NCI-H128 (cell line): ENCODE measurements around the gene TMEM191B.
"Not testable (repeated sequence)": the region's sequence is repeated elsewhere in the genome, so short reads cannot be mapped to it uniquely, and the experiment has no call there.

Experiments used
- DNase-seq: peaks from one replicate; lab custom pipeline; 2025; ENCODE audit not compliant: unreplicated experiment; lab: John Stamatoyannopoulos, UW

TMEM191B gene

DNA sequence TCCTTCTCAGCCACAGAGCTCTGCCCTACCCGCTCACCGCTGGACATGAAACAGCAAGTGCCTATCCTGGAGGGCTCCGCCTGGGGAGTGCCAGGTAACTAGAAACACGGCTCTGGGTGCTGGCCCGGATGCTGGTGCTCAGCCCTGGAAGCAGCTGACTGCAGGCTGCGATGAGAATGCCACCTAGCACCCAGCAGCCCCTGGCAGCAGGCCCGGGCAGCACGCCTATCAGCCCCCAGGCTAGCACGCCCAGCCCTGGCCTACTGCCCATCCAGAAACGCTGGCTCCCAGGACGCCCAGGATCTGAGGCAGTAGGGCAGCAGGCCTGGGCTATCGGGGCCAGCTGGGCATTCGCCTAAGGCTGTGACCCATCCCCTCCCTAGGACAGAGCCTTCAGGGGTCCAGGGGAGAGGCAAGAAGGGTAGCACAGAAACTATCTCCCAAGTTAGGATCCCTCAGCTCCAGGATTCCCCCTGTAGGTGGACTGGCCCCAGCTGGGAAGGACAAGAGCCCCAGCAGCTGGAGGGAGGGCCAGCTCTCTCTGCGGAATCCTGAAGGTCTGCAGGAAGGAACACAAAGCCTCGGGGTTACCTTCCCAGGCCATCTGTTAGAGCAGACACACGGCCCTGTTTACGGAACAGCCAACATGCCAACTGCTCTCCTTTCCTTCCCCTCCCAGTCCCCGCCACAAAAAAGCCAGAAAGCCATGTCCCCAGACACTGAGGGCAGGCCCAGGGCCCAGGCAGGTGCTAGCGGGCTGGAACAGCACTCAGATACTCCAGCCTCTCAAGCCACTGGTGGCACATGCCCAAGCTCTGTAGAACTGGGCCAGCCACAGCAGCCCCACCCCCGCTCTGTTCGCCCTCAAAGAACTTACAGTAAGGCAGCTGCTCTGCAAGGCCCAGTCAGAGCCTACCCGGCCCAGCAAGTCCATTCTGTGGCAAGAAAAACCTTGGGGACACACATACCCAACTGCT is 27.0 kb downstream of the TMEM191B start:
- DNase-seq = not testable (repeated sequence)

DNA sequence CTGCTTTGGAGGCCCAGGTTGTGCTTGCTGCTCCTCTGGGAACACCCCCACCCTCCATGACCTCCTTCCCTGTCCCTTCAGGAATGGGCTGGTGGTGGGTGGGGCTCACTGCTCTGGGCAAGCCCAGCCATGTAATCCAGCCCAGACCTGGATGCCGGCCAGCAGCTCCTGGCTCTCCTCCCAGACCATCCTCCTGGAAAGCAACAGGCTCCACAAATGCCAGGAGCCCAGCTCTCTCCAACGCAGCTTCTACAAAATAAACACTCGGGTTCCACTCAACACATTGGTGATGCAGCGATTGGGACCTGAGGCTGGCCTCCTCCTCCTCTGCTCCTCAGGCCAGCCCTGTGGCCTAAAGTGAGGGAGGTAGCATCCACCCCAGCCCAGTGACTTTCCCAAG is 30.9 kb downstream of the TMEM191B start:
- DNase-seq = not testable (repeated sequence)

DNA sequence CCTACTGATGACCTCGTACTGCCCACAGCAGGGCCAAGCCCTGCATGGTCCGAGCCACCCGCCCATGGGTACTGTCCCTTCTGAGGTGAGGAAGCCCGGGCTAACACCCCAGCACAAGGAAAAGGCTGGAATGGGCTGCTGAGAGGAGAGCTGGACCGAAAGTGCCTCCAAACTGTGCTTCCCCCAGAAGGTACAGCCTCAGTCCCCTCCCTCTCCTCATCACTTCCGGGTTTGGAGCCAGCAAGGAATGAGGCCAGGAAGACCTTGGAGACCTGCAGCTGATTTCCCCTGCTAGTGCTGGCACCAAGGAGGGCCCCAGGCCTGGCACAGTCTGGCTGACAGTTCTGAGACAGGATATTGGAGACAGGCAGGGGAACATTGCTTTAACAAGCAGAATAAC is 31.3 kb downstream of the TMEM191B start:
- DNase-seq = not testable (repeated sequence)

DNA sequence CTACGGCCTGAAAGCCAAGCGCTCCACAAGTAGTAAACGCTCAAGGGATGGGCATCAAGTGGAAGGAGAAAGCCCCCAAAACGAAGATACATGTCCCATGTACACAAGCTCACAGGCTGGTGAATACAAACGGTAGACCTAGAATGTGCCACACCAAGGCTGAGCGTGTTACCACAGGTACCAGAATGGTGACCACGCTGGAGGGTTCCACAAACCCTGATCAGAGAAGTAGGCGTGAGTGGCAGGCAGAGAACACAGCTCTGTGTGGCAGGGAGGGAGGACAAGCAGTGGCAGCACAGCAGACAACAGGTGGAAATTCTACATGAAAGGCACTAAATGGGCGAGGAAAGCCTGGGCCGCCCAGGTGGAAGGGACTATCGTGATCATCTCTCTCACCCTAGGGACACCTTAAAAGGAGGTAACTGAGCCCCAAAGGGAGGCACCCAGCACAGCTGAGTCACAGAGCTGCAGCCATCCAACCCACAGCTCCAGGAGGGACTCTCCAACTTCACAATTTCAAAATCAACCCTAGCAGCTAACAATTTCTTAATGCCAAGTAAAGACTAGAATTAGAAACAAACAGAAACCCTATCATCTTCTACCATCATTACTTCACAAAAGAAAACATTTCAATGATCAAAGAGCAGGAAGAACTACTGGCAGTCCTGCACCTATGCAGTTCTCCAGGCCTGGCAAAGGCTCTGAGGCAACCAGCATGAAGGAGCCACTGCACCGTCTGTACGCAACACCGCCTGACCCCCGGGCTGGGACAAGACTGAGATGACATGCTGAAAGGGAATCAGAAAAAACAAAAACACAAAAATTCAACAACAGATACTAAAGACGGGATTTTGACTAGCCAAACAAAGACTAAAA is 32.7 kb downstream of the TMEM191B start:
- DNase-seq = not testable (repeated sequence)

DNA sequence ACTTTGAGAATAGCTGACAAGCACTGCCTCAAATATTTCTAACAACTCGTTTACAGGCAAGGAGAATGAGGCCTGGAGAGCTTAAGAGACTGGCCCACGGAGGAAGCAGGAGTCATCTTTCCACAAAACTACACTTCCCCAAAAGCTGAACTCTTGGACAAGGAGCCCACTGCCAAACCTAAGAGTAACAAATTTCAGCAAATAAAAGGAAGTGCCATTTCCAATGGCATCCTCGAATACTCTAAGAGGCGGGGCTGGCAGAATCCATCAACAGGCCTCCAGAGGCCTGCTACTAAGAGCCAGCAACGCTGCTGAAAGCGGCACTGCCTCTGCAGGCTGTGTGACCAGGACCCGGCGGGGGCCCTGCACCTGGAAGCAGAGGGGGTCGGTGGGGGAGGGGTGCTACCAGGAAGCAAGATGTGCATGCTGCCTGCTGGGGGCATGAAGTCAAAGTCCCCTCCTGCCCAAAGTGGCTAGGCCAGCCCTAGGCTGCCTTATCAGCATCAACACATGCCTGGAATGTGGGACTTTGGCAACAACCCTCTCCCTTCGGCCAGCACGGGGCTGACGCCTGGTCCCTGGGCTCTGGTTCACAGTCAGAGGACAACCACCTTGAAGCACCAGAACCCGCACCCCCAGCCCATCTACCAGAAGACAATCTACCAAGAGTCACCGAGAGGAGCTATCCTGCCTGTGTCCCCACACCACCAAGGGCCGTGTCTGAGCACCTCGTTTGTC is 43.1 kb downstream of the TMEM191B start:
- DNase-seq = not testable (repeated sequence)

DNA sequence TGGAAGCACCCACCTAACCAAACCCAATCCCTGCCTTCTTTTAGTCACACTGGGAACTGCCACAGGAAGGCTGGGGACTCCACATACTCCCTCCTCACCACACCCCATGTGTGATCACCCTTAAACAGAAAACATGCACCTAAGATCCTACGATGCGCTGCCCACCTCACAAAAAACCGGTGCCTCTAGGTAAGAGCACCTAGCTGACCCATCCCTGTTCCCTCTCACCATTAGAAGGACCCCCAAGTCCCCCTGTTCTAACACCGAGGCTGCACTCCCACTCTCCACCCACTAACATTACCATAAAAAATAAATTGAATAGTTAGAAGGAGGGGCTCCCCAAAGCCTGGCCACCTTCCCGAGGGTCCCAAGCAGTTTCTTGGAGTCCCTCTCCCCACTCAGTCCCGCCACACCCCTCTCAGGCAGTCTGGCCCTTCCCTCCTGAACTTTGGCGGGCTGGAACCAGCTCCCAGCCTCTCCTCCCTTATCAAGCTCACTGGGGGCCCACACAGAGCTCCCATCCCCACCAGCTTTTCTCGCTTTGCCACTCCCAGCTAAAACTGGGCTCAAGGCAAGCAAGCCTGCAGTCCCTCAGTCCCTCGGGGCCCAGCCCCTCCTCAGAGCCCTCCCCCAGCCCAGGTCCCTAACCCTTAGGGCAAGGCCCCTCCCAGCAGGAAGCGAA is 46.0 kb downstream of the TMEM191B start:
- not testable (repeated sequence) for DNase-seq

DNA sequence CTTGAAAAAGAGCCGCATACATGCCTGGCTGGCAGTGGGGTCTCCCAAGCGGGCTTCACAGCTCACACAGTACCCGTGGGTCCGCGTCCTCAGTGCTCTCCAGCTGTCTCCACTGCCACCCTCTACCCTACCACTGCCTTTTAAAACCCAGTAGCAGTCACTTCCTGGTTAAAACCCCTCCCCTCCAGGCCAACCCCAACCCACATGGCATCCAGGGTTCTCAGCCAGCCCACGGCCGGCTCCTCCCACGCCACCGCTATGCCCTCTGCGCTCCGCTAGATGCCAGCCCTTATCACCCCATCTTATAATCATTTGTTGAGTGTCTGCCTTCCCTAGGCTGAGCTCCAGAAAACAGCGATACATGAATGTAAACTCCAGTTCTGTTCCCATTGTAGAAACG is 47.0 kb downstream of the TMEM191B start:
- DNase-seq = not testable (repeated sequence)

DNA sequence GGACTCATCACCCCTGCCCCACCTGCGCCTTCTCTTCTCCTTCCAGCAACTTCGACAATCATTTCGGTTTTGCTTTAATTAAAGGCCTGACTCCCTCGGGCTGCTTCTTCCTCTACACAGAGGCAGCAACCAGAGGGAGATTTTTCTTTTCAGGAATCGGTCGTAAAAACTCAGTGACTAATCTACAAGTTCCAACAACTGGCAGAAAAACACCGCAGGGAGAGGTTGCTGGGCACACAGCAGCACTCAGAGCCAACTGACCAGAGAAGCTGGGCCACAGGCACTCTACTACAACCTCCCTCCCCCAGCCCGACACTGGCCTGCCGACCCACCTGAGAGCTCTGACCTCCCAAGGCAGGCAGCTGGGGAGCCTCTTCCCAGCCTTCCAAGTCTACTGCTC is 48.1 kb downstream of the TMEM191B start:
- not testable (repeated sequence) for DNase-seq

DNA sequence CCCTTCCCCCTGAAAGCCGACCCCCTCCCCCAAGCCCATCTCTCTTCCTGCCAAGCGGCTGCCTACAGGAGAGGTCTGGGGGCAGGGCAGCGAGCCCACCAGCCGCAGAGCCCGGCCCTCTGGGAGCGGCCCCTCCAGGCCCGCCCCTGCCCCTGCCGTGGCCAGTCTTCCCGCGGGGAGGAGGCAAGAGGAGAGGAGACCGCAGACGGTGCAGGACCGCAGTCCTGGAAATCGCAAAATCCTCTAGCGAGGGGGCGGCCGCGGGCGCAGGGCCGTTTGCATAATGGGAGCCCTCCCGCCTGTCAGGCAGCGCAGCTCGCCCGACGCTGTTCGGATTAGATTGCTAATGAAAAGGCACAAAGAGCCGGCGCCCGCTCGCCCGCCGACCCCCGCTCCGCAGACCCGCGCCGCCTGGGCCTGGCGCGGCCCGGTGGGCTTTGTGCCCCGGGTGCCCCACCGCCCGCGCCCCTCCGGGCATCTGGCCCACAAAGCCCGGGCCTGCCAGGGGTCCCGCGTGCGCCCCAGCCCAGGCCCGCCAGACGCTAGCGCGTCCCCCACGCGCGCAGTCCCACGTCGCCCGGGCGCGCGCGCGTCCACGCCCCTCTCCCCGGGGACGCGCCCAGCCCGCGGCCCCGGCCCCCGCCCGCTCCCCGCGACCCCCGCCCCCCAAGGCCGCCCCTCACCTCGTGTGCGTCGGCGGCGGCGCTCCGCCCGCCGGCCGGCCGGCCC is 49.7 kb downstream of the TMEM191B start:
- not testable (repeated sequence) for DNase-seq

DNA sequence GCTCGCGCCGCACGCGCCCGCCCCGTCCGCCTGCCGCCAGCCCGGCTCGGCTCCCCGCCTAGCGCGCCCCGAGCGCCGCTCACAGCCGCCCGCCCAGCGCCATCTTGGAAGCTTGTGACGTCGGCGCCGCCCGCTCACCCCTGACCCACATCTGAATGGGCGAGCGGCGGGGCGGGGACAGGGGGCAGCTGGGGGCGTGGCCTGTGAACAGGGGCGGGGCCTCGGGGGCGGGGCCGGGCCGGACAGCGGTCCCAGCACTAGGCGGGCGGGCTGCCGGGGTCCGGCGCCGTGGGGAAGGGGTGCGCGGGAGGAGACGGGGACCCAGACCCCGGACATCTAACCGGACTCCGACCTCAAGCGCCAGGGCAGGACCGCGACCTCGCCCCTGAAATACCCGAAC is 50.2 kb downstream of the TMEM191B start:
- DNase-seq = not testable (repeated sequence)
